Astrocyte (in vitro differentiated cells and primary cell): ENCODE measurements around the gene PRRT1.

Experiments used
- EZH2 ChIP-seq: IDR thresholded peaks from 2 replicates; pipeline ENCODE4 v1.6.1; 2012; ENCODE audit warnings: mild to moderate bottlenecking, low read length, inconsistent platforms; ENCODE audit not compliant: insufficient read depth
- TF ChIP-seq, protein P1 (sequence below): IDR thresholded peaks from 2 replicates; pipeline ENCODE4 v1.5.1; 2011; ENCODE audit warnings: low read depth, mild to moderate bottlenecking, inconsistent platforms, low read length, moderate library complexity; ENCODE audit not compliant: insufficient read depth

DNA sequence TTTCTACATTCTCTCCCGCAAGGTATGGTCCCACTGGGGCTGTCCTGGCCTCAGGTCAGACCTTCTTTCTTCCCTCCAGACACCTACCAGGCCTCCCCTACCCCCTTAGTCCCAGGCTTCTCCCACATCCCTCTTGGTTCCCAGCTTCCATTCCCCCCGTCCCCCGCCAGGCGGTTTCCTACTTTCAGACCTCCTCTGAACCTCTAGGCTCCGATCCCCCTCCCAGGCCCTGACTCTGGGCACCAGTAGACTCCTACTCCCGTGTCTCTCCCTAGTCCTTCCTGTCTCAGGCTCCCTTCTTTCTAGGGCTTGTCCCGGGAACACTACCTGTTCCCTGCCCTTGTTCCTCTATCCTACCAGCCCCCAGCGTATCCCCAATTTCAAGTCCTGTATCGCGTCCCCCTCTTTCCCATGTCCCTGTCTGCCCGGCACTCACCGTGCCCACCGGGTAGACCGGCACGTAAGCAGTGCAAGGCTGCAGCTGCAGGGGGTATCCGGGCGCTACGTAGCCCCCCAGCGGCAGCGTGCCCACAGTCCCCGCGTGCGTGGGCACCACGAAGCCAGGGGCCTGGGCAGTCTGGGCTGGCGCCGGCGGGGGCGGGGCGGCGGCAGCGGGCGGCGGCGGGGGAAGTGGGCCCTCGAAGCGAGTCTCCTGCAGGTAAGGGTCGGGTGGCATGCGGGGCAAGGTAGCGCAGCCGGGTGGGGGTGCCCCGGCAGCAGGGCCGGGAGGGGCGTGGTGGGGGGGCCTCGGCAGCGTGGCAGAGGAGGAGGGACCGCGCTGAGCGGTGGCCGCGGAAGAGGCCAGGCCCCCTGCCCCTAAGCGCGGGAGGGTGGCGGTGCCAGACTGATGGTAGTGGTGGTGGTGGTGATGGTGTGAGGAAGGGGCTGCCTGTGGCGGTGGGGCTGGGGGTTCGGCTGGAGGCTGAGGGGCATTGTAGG lies 1.5 kb downstream of the PRRT1 start:
- TF ChIP-seq, protein P1, sequence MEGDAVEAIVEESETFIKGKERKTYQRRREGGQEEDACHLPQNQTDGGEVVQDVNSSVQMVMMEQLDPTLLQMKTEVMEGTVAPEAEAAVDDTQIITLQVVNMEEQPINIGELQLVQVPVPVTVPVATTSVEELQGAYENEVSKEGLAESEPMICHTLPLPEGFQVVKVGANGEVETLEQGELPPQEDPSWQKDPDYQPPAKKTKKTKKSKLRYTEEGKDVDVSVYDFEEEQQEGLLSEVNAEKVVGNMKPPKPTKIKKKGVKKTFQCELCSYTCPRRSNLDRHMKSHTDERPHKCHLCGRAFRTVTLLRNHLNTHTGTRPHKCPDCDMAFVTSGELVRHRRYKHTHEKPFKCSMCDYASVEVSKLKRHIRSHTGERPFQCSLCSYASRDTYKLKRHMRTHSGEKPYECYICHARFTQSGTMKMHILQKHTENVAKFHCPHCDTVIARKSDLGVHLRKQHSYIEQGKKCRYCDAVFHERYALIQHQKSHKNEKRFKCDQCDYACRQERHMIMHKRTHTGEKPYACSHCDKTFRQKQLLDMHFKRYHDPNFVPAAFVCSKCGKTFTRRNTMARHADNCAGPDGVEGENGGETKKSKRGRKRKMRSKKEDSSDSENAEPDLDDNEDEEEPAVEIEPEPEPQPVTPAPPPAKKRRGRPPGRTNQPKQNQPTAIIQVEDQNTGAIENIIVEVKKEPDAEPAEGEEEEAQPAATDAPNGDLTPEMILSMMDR = no peak
- no peak for TF ChIP-seq EZH2
